Right cardiac atrium (tissue), 5 donors: ENCODE measurements around the gene LUZP1. TPM values are rescaled to one million over a fixed set of nuclear protein-coding genes. Genes with fewer than 3 reads are reported as not detected.
A peak's percentile ranks its signal among the peaks of the same experiment; 100 is the strongest.

ENCODE experiments used
- ATAC-seq, 2 donors: fragments of 200-7000 bp; cut with Tn5 transposase; one replicate each; pipeline versions ENCODE4 v1.8.0 to v1.9.1; 2020; ENCODE audit warnings: moderate library complexity in 2 of 2, mild to moderate bottlenecking in 1 of 2
- DNase-seq, 3 donors: peaks; one replicate each; pipeline ENCODE4 v3.0.0-alpha.2; 2020
- H3K27ac ChIP-seq: one replicate; pipeline ENCODE4 v1.5.1; 2013; ENCODE audit warnings: mild to moderate bottlenecking, low read length, control low read depth, moderate library complexity
- H3K27me3 ChIP-seq: one replicate; pipeline ENCODE4 v1.6.1; 2013; ENCODE audit not compliant: control insufficient read depth, insufficient read depth
- H3K4me1 ChIP-seq: one replicate; pipeline ENCODE4 v1.6.1; 2013; ENCODE audit warnings: low read length; ENCODE audit not compliant: control insufficient read depth, insufficient read depth
- H3K4me3 ChIP-seq: one replicate; pipeline ENCODE4 v1.5.1; 2013; ENCODE audit warnings: low read length, control low read depth
- H3K9me3 ChIP-seq: one replicate; pipeline ENCODE4 v1.6.1; 2013; ENCODE audit warnings: low read length; ENCODE audit not compliant: control insufficient read depth
- WGBS: extraction: QIAGEN DNeasy Blood & Tissue Kit; methylation state at CpG from one replicate; pipeline ENCODE4 v1.1.7; 2013; 5-methylcytosine and 5-hydroxymethylcytosine counted together
- intact Hi-C, 4 donors: fragments of 100-400 bp; cut with DNase I; formaldehyde crosslinking; loops; one replicate each; pipeline versions ENCODE4 v1.11.0 to v1.14.0; 2022 to 2023
- polyA plus RNA-seq: library from polyadenylated mRNA; stranded (reverse); fragments of 200-250 nt; gene quantifications from one replicate; pipeline ENCODE4 v1.2.3, GENCODE V29; 2013
- total RNA-seq, 4 donors: library from RNA; stranded (reverse); fragmentation: NEBNext Ultra II Directional; extraction: Animal tissue kit (Norgen Biotek cat#: 25700); gene quantifications; one replicate each; pipeline ENCODE4 v1.2.1, GENCODE V29; 2021
- donor health status: healthy with polysubstance abuse.
- donor health status: DM: no; HTN: yes; CAD: no.
- donor health status: DM: no; HTN: no; CAD: no.
- donor health status: DM: no; HTN: yes; CAD: no; lungs with severe emphysema.
- donor health status: DM: yes; HTN: yes; CAD: no.

LUZP1 gene
- total and polyA plus RNA-seq, 5 donors, result 9.5 to 61.9 (median 35.1) TPM

DNA sequence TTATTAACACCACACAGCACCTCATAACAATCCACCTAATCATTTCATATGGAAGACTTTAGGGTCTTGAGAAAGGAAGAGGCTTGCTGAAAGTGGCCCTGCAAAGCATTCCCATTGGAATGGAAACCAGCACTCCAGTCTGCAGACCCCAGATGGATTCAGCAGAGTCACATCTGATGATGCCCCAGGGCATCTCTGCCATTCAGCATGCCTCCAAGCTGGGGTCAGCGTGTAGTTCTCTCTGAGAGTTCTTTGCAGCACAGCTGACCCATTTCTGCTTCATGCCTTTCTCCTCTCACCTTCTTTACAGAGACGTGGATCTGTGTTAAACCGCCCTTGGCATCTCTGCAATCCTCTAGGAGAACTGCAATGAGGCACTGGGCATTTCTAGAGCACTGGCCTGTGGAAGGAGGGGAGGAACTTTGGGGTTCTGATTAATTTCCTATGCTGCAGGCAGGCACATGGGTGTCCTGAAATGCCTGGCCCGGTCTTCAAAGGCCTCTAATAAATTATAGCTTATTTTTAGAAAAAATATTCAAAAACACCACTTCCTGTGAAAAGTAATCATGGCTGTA is 2.6 kb upstream of the LUZP1 start:
- intact Hi-C loops, result no loop called here
- Histone ChIP-seq H3K4me3 (no peak overlapping the region), H3K9me3 (no peaks in the 10 kb centered on the region), H3K4me1 (peaks cover 3% of the 10 kb centered on the region), H3K27me3 (no peaks in the 10 kb centered on the region), H3K27ac (no peak overlapping the region)
- 54% methylated on average over 4 of the region's 4 CpGs for WGBS
- ATAC-seq (no peak), DNase-seq (no peak)

DNA sequence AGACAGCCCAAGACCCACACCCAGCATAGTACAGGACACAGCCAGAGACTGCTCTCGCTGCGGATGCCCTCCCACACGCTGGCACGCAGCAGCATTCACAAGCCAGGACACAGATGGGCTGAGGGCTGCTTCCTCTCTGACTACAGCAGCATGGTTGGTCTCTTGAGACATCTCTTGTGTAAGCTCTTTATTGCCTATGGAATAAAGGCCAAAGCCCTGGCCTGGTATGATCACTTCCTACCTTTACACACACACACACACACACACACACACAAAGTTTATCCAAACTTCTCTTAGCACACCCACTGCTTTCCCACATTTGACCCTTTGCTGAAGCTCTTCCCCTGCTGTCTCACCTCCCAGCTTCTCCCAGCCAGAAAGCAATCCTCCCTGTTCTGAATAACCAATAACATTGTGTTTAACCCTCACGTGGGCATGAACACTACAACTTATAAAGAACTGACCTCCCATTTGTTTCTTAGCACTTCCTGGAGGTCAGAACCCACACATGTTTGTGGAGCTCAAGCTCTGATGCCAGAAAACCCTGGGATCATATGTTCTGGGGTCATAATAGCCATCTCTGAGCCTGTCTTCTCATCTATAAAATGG is 1.2 kb upstream of the LUZP1 start:
- ATAC-seq (peak; percentile 82 to 88), DNase-seq (peak; percentile 72 to 85 (median 85))
- H3K4me3 ChIP-seq, result no peak overlapping the region
- peaks cover 3% of the 10 kb centered on the region for H3K4me1 ChIP-seq
- WGBS, result 32% methylated on average over 5 of the region's 5 CpGs
- intact Hi-C loops, result no loop called here
- no peaks in the 10 kb centered on the region for H3K9me3 ChIP-seq
- H3K27ac ChIP-seq, result peak overlapping the region; percentile 50
- no peaks in the 10 kb centered on the region for H3K27me3 ChIP-seq

DNA sequence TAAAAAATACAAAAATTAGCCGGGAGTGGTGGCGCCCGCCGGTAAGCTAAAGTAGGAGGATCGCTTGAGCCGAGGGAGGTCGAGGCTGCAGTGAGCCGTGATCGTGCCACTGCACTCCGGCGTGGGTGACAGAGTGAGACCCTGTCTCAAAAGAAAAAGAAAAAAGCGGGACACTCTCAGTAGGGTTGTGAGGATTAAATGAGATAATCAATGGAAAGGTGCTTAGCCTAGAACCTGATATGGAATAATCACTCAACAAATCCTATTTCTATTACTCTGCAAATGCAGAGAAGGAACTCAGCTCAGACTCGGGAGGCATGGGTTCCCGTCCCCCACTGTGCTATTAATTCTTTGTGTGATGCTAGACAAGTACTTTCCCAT is 529 bp upstream of the LUZP1 start:
- H3K27me3 ChIP-seq, result no peaks in the 10 kb centered on the region
- WGBS, result 50% methylated on average over 14 of the region's 14 CpGs

DNA sequence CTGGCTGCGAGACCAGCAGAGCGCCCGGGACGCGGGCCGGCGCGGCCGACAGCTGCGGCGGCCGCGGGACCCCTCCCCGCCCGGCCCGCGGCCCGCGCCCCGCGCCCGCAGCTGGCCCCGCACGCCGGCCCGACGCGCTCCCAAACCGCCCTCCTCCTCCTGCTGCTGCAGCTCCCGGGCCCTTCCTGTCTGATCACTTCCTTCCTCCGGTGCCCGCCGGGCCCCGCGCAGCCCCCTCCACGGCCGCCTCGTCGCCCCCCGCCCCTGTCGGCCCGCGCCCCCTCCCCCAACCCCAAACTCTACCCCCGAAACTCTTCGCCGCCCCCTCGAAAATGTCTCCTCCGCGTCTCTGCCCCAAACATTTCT is 594 bp downstream of the LUZP1 start:
- under 1% methylated on average over 49 of the region's 49 CpGs for WGBS
- ATAC-seq, result peak; percentile 12 to 49
- intact Hi-C loops, result no loop called here

More for the DNA sequence above, 529 bp upstream of the LUZP1 start:
- ATAC-seq (peak in 1 of 2 donors; percentile 1), DNase-seq (no peak)
- H3K4me3 ChIP-seq, result peak overlapping the region; percentile 77
- no peaks in the 10 kb centered on the region for H3K9me3 ChIP-seq
- intact Hi-C loops, result no loop called here
- peaks cover 3% of the 10 kb centered on the region for H3K4me1 ChIP-seq
- H3K27ac ChIP-seq, result peak overlapping the region; percentile 50

DNA sequence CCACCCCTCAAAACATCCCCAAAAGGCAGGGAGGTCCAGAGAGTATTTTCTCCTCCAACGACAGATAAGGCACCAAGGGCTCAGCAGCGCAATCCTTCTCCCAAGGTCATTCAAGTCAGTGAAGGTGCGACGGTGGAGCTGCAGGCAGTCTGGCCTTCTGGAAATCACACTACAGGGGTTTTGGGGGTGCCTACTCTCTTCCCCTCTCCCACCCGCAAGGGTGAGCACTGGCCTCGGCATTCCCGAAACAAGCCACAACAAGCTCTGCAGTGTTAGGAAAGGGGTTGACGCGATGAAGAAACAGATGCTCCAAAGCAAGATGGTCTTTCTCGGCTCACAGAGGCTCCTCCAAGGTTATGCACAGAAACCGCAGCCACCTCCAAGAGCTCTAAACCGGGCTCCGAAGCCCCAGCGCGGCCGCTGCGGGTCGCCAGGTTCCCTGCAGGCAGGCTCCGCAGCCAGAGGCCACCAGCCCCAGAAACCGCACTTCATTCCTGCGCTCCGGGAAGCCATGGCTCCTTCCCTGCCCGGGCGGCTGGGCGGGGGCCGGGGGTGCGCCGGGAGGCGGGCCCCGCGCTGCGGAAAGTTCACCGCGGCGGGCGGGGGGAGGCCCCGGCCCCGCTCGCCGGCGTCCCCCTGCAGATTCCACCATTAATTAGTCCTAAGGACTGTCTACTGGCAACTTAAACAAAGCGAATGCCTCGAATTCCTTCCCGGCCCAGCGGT is 1.1 kb downstream of the LUZP1 start:
- Histone ChIP-seq H3K9me3 (no peaks in the 10 kb centered on the region), H3K4me1 (peaks cover 3% of the 10 kb centered on the region), H3K27ac (peak overlapping the region; percentile 65), H3K27me3 (no peaks in the 10 kb centered on the region), H3K4me3 (peak overlapping the region; percentile 77)
- WGBS, result under 1% methylated on average over 45 of the region's 45 CpGs
- ATAC-seq, result peak; percentile 43 to 50
- peak; percentile 51 to 80 (median 72) for DNase-seq
- intact Hi-C loops, result no loop called here

More for the DNA sequence above, 594 bp downstream of the LUZP1 start:
- Histone ChIP-seq H3K9me3 (no peaks in the 10 kb centered on the region), H3K4me1 (peaks cover 3% of the 10 kb centered on the region), H3K27me3 (no peaks in the 10 kb centered on the region), H3K27ac (peak overlapping the region; percentile 95), H3K4me3 (peak overlapping the region; percentile 77)
- DNase-seq, result peak; percentile 43 to 77 (median 68)

DNA sequence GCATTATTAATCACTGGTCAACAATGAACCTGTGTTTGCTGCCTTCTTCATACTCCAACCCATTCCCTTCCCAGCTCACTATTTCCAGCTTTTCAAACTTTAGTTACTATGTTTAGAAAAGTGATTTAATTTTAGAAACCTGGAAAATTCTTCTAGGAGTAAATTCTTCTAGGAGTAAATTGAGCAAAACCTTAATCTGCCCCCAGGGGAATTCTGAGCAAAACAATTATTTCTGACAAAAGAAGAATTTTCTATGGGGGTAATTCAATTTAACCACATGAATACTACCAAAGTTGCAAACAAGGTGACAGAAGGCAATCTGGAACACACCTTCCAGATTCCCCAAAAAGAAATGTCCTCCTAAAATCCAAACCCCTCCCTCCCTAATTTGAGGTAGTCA is 1.8 kb downstream of the LUZP1 start:
- Histone ChIP-seq H3K4me3 (peak overlapping the region; percentile 77), H3K4me1 (peaks cover 3% of the 10 kb centered on the region), H3K27ac (peak overlapping the region; percentile 65), H3K27me3 (no peaks in the 10 kb centered on the region), H3K9me3 (no peaks in the 10 kb centered on the region)
- no peak for ATAC-seq
- DNase-seq, result no peak
- intact Hi-C loops, result no loop called here

DNA sequence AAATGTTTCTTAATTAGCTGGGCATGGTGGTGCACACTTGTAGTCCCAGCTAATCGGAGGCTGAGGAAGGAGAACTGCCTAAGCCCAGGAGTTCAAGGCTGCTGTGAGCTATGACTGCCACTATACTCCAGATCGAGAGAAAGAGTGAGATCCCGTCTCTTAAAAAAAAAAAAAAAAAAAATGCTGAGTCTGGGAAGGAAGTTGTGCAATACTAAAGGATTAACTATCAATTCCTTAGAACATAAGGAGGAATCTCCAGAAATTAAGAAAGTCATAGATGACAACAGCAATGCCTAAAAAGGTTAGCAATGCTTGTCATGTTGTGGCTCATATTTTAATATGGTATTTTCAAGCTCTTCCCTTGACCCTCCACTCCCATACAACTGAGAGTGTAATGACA is 5.3 kb downstream of the LUZP1 start:
- Histone ChIP-seq H3K4me3 (no peak overlapping the region), H3K27me3 (no peaks in the 10 kb centered on the region), H3K27ac (no peak overlapping the region), H3K4me1 (no peaks in the 10 kb centered on the region), H3K9me3 (no peaks in the 10 kb centered on the region)
- ATAC-seq (no peak), DNase-seq (no peak)
- intact Hi-C loops, result no loop called here
- 49% methylated on average over 3 of the region's 3 CpGs for WGBS

DNA sequence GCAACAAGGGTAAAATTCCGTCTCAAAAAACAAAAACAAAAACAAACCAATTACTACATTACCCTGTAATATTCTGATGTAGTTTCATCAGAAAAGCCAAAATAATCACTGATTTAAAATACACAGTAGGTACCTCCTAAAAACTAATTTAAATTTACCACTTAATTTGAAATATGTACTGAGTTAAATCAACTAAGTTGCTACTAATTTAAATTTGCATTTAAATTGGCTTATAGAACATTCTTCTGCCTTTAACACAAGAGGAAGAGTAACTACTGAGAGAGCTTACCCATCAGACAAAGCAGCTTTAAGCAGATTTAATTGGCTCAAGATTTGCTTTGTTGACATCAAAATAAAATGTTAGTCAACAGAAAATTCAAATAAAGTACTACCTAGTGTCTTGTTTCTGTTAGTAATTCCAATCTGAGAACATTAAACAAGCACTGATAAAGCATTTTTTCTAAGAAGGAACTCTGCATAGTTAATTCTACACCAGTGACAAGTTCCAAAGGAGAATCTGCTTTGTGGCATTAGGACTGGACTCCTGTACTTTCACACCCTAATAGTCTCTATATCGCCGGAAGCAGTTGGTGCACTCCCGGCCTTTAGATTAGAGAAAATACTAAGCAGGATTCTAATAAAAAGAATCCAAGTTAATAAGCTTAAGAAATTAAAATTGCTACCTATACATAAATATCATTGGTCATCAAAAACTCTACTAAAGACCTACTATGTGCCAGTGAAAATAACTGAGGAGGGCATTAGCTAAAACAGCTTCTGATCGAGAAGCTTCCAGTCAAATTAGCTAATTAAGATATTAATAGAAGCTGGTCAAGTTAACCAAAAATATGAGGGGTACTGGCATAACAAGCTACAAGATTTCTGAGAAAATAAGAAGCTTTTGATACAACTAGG is 8.4 kb downstream of the LUZP1 start:
- intact Hi-C loops, result no loop called here
- no peak overlapping the region for H3K4me3 ChIP-seq
- H3K27ac ChIP-seq, result no peak overlapping the region
- no peaks in the 10 kb centered on the region for H3K9me3 ChIP-seq
- 60% methylated on average over 5 of the region's 5 CpGs for WGBS
- ATAC-seq (no peak), DNase-seq (no peak)
- no peaks in the 10 kb centered on the region for H3K27me3 ChIP-seq
- peaks cover 4% of the 10 kb centered on the region for H3K4me1 ChIP-seq

DNA sequence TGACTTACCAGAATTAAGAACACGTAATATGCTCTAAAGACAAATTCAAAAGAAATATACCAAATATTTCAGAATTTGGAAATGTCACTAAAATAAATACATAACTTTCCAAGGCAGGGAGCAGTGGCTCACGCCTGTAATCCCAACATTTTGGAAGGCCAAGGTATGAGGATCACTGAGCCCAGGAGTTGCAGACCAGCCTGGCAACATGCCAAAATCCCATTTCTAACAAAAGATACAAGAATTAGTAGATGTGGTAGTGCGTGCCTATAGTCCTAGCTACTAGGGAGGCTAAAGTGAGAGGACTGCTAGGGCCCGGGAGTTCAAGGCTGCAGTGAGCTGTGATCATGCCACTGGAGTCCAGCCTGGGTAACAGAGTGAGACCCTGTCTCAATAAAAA is 11.7 kb downstream of the LUZP1 start:
- Histone ChIP-seq H3K27ac (no peak overlapping the region), H3K4me3 (no peak overlapping the region), H3K9me3 (no peaks in the 10 kb centered on the region), H3K4me1 (peaks cover 4% of the 10 kb centered on the region), H3K27me3 (no peaks in the 10 kb centered on the region)
- intact Hi-C loops, result no loop called here
- 94% methylated on average over 4 of the region's 4 CpGs for WGBS
- ATAC-seq, result peak in 1 of 2 donors; percentile 9
- DNase-seq, result no peak

DNA sequence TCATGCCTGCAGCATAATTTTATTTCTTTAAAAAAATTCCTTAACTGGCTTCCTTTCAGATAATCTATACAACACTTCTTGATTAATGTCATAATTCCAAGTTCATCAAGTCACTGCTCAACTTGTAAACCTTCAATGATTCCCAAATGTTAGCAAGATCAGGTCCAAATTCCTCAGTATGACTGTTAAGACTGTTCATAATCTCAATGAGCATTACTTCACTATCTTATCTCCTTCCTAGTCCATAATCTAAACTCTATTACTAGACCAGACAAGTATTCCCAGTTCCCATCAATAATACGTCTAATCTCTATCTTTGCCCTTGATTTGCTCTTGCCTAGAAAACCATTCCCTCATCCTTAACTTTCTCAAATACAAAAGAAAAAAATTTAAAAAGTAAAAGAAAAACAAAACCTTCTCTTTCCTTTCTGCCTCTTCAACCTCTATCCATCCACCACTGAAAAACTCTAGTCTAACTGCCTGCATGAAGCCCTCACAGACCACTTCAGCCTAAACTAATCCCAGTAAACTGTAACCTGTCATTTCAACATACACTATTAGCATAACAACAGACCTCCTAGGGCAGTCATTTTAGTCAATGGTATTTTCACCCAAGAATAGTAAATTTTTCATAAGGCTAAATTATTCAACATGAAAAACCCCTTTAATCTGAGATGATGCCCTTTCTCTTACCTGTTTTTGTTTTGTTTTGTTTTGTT is 15.5 kb downstream of the LUZP1 start:
- Histone ChIP-seq H3K27me3 (no peaks in the 10 kb centered on the region), H3K27ac (no peak overlapping the region), H3K4me1 (peaks cover 6% of the 10 kb centered on the region), H3K9me3 (no peaks in the 10 kb centered on the region), H3K4me3 (no peak overlapping the region)
- ATAC-seq, result no peak
- DNase-seq, result no peak
- WGBS, result 28% methylated on average over 1 of the region's 1 CpG
- intact Hi-C loops, result no loop called here
